ENCODE data around the gene CFC1.
"Not testable (repeated sequence)": the region's sequence is repeated elsewhere in the genome, so short reads cannot be mapped to it uniquely, and the experiment has no call there.

CFC1 gene

GRCh38 chr2:130599393-130599792 lies at the start of gene CFC1:
Gene CFC1, minus strand, starts transcription at chr2:130599575. Its CDS starts 288 bp downstream, at chr2:130599287.
- DNase-seq = not testable (repeated sequence)

DNA sequence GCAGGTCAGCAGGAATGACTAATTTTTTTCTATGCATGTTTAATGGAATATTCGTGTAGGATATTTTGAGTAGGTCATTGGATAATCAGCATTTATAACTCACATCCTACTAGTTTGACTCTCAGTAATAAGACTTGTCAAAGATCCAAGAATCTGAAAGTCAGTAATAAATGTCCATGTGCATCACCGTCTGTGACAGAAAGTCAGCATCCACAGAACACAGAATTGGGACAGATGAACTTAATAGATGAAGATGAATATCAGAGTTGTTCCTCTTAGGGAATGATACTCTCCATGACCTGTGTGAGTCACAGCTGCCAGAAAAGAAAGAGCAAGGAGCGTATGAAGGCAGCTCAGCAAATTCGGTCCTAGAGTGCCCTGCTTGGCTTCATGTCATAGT lies 42.3 kb upstream of the CFC1 start:
- DNase-seq = not testable (repeated sequence)

DNA sequence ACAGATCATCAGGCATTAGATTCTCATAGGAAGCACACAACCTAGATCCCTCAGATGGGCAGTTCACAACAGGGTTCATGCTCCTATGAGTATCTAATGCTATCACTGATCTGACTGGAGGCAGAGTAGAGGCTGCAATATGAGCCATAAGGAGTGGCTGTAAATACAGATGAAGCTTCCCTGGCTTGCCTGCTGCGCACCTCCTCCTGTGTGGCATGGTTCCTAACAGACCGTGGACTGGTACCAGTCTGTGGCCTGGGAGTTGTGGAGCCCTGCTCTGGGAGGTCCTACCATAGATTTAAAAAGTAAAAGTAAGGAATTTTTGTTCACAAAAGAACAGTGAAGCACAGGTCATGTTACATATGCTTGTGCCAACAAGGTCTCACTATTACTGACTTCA lies 39.6 kb upstream of the CFC1 start:
- DNase-seq = not testable (repeated sequence)

- DNase-seq = not testable (repeated sequence)
These were observed 29.6 kb upstream of the CFC1 start for GRCh38 chr2:130628784-130629475.

GRCh38 chr2:130611140-130611539 lies 11.8 kb upstream of the CFC1 start, which contains the start of gene POTEJ:
Gene POTEJ, plus strand, starts transcription at chr2:130611440. Its CDS starts 93 bp downstream, at chr2:130611533.
- DNase-seq = not testable (repeated sequence)

DNA sequence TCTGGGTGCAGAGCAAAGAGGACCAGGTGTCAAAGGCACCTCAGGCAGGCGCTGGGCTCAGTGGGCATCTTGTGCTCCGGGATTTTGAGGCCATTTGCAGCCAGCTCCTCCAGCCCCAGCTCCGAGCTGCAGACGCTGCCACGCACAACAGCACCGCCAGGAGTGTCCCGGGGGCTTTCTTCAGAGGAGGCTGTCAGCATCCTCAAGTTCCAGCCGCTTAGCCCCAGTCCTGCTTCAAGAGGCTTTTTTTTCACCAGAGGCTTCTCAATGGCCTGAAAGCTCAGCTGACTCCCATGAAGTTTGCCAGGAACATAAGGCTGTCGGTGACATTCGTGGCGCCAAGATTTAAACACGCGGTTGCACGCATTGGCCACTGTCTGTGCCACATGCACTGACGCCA lies 11.1 kb upstream of the CFC1 start:
- not testable (repeated sequence) for DNase-seq

- DNase-seq = not testable (repeated sequence)
These were observed 9.9 kb upstream of the CFC1 start for GRCh38 chr2:130609002-130609920.

DNA sequence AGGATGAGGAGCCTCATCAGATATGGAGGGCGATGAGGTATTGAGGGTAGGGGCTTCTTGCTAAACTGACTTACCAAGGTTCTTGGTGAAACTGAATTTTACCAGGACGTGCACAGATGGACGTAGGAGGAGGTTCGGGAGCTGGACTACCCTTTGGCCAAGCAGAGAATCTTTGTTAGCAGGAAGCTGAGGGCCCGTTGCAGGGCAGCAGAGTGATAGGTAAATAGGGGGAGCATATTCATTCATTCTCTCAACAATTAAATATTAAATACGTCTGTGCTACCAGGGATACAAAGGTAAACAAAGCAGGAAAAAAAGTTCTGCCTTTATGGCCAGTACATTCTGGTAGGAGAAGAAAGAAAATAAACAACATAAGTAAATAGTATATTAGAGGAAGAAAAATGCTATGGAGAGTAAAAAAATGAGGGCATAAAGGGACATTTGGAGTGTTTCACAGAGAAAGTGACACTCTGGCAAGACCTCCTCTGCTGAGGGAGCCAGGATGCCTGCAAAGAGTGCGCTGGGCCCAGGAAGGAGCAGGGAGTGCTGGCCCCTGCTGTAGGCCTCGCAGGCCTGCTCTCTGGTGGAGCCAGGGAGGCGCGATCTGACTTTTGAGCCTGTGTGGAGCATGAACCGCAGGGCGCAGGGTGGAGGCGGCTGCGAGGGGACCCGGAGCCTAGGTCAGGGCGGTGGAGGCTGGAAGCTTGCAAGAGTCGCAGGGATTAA lies 9.1 kb upstream of the CFC1 start:
- DNase-seq = not testable (repeated sequence)

- DNase-seq = not testable (repeated sequence)
These were observed 2.4 kb upstream of the CFC1 start for GRCh38 chr2:130601648-130602302.

DNA sequence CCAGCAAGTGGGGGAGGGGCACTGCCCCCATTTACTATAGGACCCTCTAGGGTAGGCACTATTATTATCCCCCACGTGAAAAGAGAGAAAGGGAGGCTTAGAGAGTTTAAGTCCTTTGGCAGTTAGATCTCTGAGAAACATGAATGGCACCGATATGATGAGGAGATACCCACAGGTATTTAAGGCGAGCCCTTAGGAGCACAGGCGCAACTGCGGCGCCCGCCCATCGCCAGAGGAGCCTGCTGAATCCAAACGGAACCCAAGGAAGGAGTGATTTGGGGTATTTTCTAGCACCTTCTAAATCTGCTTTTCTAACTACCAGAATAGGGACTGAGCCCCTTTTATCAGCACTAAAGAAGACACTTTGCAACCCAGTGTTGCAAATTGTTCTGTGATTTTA lies 551 bp upstream of the CFC1 start:
- DNase-seq = not testable (repeated sequence)

- DNase-seq = not testable (repeated sequence)
These were observed 912 bp downstream of the CFC1 start for GRCh38 chr2:130598463-130598862.

DNA sequence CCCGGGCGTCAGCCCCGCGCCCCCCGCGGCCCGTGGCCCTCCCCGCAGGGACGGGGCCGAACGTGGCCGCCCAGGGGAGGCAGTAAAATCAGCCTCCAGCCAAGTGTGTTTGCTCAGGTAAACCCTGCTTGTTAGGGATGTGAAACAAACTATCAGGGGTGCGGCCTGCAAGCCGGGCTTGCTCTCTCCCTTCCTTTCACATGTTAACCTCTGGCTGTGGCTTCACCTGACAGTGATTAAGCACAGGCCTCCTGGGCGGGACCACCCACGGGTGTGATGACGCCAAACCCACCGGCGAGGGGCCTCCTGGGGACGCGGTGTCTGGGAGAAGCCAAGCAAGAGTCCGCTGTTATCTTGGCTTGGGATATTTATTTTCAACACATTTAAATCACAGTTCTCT lies 1.4 kb downstream of the CFC1 start:
- not testable (repeated sequence) for DNase-seq

DNA sequence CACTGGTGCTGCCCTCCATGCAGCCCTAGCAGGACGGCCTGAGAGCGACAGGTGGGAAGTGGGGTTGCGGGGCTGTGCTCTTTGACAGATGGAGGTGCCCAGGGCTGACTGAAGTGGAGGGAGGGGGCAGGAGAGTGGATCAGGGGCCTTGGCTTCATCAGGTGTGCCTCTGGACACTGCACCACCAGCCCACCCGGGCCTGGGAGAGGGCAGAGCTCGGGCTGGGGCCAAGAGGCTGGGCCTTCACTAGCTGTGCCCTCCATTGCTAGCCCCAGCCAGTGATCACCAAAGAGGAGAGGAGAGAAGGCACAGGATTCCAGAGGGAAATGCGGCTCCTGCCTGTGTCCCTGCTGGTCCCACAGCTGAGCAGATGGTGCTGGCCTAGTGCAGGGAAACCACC lies 2.6 kb downstream of the CFC1 start:
- DNase-seq = not testable (repeated sequence)

- DNase-seq = not testable (repeated sequence)
These were observed 5.4 kb downstream of the CFC1 start for GRCh38 chr2:130594011-130594410.

DNA sequence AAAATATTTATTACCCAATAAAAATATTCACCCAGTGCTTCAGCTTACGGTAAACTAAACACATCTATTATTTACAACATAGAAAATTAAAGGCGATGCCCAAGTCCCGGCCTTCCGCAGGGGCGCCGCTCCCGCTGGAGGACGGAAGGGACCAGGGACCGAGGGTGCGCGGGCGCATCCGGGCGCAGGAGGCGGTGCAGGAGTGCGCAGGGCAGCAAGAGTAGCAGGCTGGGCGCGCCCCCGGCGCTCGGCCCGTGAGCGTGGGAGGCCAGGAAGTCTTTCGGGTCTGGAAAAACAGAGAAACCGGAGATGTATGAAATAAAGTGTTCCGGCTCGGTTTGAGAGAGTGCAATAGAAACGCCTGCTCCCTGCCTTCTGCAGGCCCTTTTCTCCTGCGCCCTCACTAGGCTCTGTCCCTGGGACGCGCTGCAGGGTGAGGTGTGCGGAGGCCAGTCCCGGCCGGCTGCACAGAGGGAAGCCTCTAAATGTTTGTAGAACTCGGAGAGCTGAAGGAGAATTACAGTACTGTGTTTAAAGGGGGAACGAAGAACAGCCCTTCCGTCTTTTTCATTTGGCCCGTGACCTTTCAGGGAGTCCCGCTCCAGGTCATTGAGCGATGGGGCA lies 6.5 kb downstream of the CFC1 start:
- DNase-seq = not testable (repeated sequence)

DNA sequence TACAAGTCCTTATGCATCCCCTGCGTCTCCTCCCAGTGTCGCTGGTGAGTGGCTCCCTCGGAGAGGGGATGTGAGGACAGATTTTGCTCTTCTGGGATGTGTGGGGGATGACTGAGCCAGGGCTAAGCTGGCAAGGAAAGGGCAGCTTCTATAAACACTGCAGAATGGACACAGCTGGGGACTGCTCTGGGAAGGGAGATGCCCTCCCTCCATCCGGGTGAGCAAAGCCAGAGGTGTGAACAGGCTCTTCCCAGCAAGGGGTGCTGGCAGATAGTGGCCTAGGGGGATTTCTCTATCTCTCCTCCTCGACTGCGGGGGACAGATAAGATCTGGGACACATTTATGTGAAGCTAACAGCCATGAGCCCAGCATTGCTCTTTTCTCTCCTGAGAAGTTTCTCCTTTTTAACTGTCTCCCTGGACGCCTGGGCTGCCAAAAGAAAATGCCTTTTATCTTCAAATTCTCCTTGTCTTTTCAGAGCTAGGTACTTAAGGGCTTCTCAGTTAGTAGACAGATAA lies 8.5 kb downstream of the CFC1 start:
- not testable (repeated sequence) for DNase-seq

- DNase-seq = not testable (repeated sequence)
These were observed 9.1 kb downstream of the CFC1 start for GRCh38 chr2:130590170-130590841.

- DNase-seq = not testable (repeated sequence)
These were observed 10.5 kb downstream of the CFC1 start for GRCh38 chr2:130588688-130589458.

- not testable (repeated sequence) for DNase-seq
These were observed 14.6 kb downstream of the CFC1 start for GRCh38 chr2:130584726-130585125.

- not testable (repeated sequence) for DNase-seq
These were observed 15.8 kb downstream of the CFC1 start for GRCh38 chr2:130583582-130583981.

Measured in NCI-H2171 (cell line).